Heart left ventricle (tissue), 13 donors: ENCODE data around the gene ASIC2.

Source experiments
- POLR2A ChIP-seq, 2 donors: fragments of 450-650 bp; IDR thresholded peaks; one replicate each; pipeline ENCODE4 v1.6.1; 2017; ENCODE audit warnings: antibody characterized with exemption in 2 of 2, mild to moderate bottlenecking in 2 of 2, moderate library complexity in 2 of 2
- TF ChIP-seq, protein P1 (sequence below), 12 donors: fragments of 200-600 bp; sonication (generic) in 4 of 12; IDR thresholded peaks; one replicate each; pipeline versions ENCODE4 v1.5.0 to v1.8.0; 2018 to 2022; ENCODE audit warnings: antibody characterized with exemption in 12 of 12, mild to moderate bottlenecking in 5 of 12
- donor health status: ischemic (EF 13 %, LVEDD 7.1; RV severe dilation, severe dysfunction).
- donor health status: DM: no; HTN: yes; CAD: no.
- donor health status: DM: no; HTN: no; CAD: no.
- donor health status: ischemic (EF 25% LVEDD 6.9; RV normal size, moderate dysfunction).
- donor health status: ischemic (EF 25% LVEDD 5.7; RV mildly dilated, moderate dysfunction).
- donor health status: ischemic (EF 35%, LVEDD 5.7; RV mildly dilated, moderate dysfunction).
- donor health status: nonischemic (EF 11% LVEDD 7.7; RV severe dilation, severe dysfunction).
- donor health status: DM: yes; HTN: yes; CAD: no.
- donor health status: PGD.
- donor health status: ischemic (EF 29% LVEDD 5.4; RV normal size, mild dysfunction).
- donor health status: nonischemic (EF 23%, LVEDD 6.1; RV moderate dilation, normal function).

DNA sequence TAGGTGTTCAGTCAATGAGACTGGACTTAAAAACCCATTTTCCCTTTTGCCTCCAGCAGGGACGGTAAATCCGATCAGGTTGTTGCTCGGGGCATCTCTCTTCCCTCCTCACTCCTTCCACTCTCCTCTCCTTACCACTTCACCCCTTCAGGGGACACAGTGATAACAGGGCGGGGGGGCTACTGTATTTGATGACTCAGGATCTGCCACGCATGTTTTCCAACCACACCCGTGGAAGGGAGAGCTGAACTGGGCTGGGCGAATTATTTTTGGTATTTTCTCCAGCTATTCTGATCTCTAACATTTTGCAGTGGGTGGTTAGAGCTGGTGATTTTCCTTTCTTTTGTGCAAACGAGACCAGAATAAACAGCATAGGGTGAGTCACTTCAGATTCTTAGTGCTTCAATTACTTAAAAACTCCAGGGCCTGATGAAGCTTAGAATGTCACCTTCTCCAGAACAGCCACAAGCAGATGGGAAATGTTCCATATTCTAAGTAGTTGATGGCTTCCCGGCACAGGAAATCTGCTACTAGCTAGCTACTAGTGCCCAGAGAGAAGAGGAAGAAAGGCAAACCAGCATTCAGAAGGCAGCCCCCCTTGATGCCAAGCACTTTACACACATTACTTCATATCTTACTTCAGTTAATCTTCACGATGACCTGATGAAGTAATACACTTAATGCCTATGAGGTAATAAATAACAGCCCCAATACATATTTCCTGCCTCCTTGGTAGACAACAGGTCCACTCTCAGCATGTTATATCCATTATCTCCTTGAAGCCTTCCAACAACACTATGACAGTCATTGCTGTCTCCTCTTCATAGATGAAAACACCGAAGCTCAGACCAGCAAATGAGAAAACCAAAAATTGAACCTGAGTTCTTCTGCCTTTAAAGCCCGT lies 74.1 kb downstream of the ASIC2 start:
- TF ChIP-seq POLR2A (IDR thresholded peaks at IDR 0.05), result no peak
- TF ChIP-seq, protein P1, sequence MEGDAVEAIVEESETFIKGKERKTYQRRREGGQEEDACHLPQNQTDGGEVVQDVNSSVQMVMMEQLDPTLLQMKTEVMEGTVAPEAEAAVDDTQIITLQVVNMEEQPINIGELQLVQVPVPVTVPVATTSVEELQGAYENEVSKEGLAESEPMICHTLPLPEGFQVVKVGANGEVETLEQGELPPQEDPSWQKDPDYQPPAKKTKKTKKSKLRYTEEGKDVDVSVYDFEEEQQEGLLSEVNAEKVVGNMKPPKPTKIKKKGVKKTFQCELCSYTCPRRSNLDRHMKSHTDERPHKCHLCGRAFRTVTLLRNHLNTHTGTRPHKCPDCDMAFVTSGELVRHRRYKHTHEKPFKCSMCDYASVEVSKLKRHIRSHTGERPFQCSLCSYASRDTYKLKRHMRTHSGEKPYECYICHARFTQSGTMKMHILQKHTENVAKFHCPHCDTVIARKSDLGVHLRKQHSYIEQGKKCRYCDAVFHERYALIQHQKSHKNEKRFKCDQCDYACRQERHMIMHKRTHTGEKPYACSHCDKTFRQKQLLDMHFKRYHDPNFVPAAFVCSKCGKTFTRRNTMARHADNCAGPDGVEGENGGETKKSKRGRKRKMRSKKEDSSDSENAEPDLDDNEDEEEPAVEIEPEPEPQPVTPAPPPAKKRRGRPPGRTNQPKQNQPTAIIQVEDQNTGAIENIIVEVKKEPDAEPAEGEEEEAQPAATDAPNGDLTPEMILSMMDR (IDR thresholded peaks at IDR 0.05), result no peak
